Esophagus muscularis mucosa (tissue), 4 donors: ENCODE measurements around the gene ELAVL1. TPM values are rescaled to one million over a fixed set of nuclear protein-coding genes. Genes with fewer than 3 reads are reported as not detected.

ENCODE experiments used
- DNase-seq: peaks from one replicate; pipeline ENCODE4 v3.0.0-alpha.2; 2017; ENCODE audit errors: extremely low spot score
- H3K27ac ChIP-seq, 4 donors: fragments of 200-600 bp; sonication (generic); replicated peaks in 1 of 4; 1 replicate in 3 of 4; 2 replicates in 1 of 4; pipeline ENCODE4 v1.5.1; 2016 to 2019; ENCODE audit warnings: mild to moderate bottlenecking in 1 of 4
- H3K27me3 ChIP-seq, 4 donors: fragments of 200-600 bp; sonication (generic); one replicate each; pipeline versions ENCODE4 v1.5.1 to v1.6.0; 2016 to 2019
- H3K36me3 ChIP-seq, 4 donors: fragments of 200-600 bp; sonication (generic); one replicate each; pipeline ENCODE4 v1.5.1; 2016 to 2019
- H3K4me1 ChIP-seq, 4 donors: fragments of 200-600 bp; sonication (generic); one replicate each; pipeline ENCODE4 v1.5.1; 2016 to 2019
- H3K4me3 ChIP-seq, 4 donors: fragments of 200-600 bp; sonication (generic); 1 replicate in 2 of 4; 2 replicates in 2 of 4; pipeline ENCODE4 v1.5.1; 2016 to 2019; ENCODE audit warnings: mild to moderate bottlenecking in 4 of 4, moderate library complexity in 1 of 4
- H3K9me3 ChIP-seq, 4 donors: fragments of 200-600 bp; sonication (generic); 1 replicate in 3 of 4; 2 replicates in 1 of 4; pipeline ENCODE4 v1.5.1; 2016 to 2019
- CTCF ChIP-seq, 3 experiments: fragments of 200-600 bp in 2 of 3; fragments of 450-650 bp in 1 of 3; sonication (generic) in 2 of 3; IDR thresholded peaks; one replicate each; pipeline ENCODE4 v1.5.1; 2017 to 2019; ENCODE audit warnings: antibody characterized with exemption in 3 of 3, mild to moderate bottlenecking in 2 of 3, moderate library complexity in 1 of 3
- EP300 ChIP-seq: sonication (generic); formaldehyde crosslinking; IDR thresholded peaks from one replicate; pipeline ENCODE4 v1.6.1; 2017; ENCODE audit warnings: antibody characterized with exemption
- POLR2A ChIP-seq: fragments of 450-650 bp; IDR thresholded peaks from one replicate; pipeline ENCODE4 v1.6.1; 2017; ENCODE audit warnings: antibody characterized with exemption, moderate library complexity, mild to moderate bottlenecking, low read depth
- POLR2AphosphoS5 ChIP-seq, 2 donors: sonication (generic); formaldehyde crosslinking; IDR thresholded peaks; one replicate each; pipeline ENCODE4 v1.6.1; 2017; ENCODE audit warnings: antibody characterized with exemption in 2 of 2
- WGBS: methylation state at CpG from one replicate; pipeline ENCODE4 v1.1.5; 2018; 5-methylcytosine and 5-hydroxymethylcytosine counted together
- intact Hi-C: fragments of 100-400 bp; cut with DNase I; formaldehyde crosslinking; loops from one replicate; pipeline ENCODE4 v1.15.1; 2023
- total RNA-seq, 4 donors: library from RNA; depleted of rRNA; stranded (reverse); fragments of >200 nt; gene quantifications; one replicate each; pipeline versions ENCODE4 v1.1.0 to v1.2.1, GENCODE V29; 2016

Gene ELAVL1
- total RNA-seq, 4 donors from 2014 or later = 27.0 to 49.1 (median 38.3) TPM

- Histone ChIP-seq H3K36me3 (peaks cover 30 to 94% (median 77%) of the 10 kb centered on the region in 4 donors), H3K27me3 (no peaks in the 10 kb centered on the region), H3K4me1 (peaks cover 18 to 33% (median 28%) of the 10 kb centered on the region in 4 donors), H3K9me3 (no peaks in the 10 kb centered on the region), H3K27ac (no peak overlapping the region), H3K4me3 (no peak overlapping the region)
- DNase-seq = no peak
- intact Hi-C loops = no loop called here
- WGBS = 88% methylated on average over 5 of the region's 10 CpGs
- TF ChIP-seq POLR2A (no peak), CTCF (IDR thresholded peaks at IDR 0.05) (no peak), POLR2AphosphoS5 (IDR thresholded peaks at IDR 0.05) (no peak), EP300 (no peak)
Measured at GRCh38 chr19:7979011-7979410, 26.4 kb downstream of the ELAVL1 start.

GRCh38 chr19:7978179-7978825 is 27.1 kb downstream of the ELAVL1 start:
- H3K27ac ChIP-seq = no peak overlapping the region
- TF ChIP-seq CTCF (IDR thresholded peaks at IDR 0.05) (no peak), POLR2AphosphoS5 (IDR thresholded peaks at IDR 0.05) (no peak)
- H3K36me3 ChIP-seq = peaks cover 37 to 94% (median 80%) of the 10 kb centered on the region in 4 donors
- intact Hi-C loops = no loop called here
- H3K4me3 ChIP-seq = no peak overlapping the region
- DNase-seq = no peak
- peaks cover 18 to 27% (median 25%) of the 10 kb centered on the region in 4 donors for H3K4me1 ChIP-seq
- H3K9me3 ChIP-seq = no peaks in the 10 kb centered on the region
- no peaks in the 10 kb centered on the region for H3K27me3 ChIP-seq
- 81% methylated on average over 11 of the region's 12 CpGs for WGBS

GRCh38 chr19:7977723-7978040 is 27.8 kb downstream of the ELAVL1 start:
- DNase-seq = no peak
- H3K9me3 ChIP-seq = no peaks in the 10 kb centered on the region
- TF ChIP-seq POLR2A = no peak
- TF ChIP-seq CTCF (IDR thresholded peaks at IDR 0.05) = no peak
- TF ChIP-seq EP300 = no peak
- no peak for TF ChIP-seq POLR2AphosphoS5 (IDR thresholded peaks at IDR 0.05)
- 95% methylated on average over 6 of the region's 6 CpGs for WGBS
- intact Hi-C loops = no loop called here
- H3K4me1 ChIP-seq = peaks cover 18 to 23% (median 22%) of the 10 kb centered on the region in 4 donors
- H3K36me3 ChIP-seq = peaks cover 43 to 94% (median 83%) of the 10 kb centered on the region in 4 donors
- no peak overlapping the region for H3K27ac ChIP-seq
- no peaks in the 10 kb centered on the region for H3K27me3 ChIP-seq
- no peak overlapping the region for H3K4me3 ChIP-seq

GRCh38 chr19:7977021-7977722 is 28.3 kb downstream of the ELAVL1 start:
- Histone ChIP-seq H3K4me3 (no peak overlapping the region), H3K27ac (no peak overlapping the region), H3K4me1 (peaks cover 18 to 21% (median 19%) of the 10 kb centered on the region in 4 donors), H3K27me3 (no peaks in the 10 kb centered on the region), H3K36me3 (peaks cover 38 to 94% (median 83%) of the 10 kb centered on the region in 4 donors), H3K9me3 (no peaks in the 10 kb centered on the region)
- intact Hi-C loops = no loop called here
- WGBS = 97% methylated on average over 14 of the region's 15 CpGs
- no peak for DNase-seq
- no peak for TF ChIP-seq POLR2AphosphoS5 (IDR thresholded peaks at IDR 0.05)
- no peak for TF ChIP-seq POLR2A
- no peak for TF ChIP-seq CTCF (IDR thresholded peaks at IDR 0.05)
- TF ChIP-seq EP300 = no peak
